HCT116 (cell line): ENCODE data around the gene KCNA2. TPM values are rescaled to one million over a fixed set of nuclear protein-coding genes. Genes with fewer than 3 reads are reported as not detected.

ENCODE experiments used
- ATAC-seq: fragments of 200-7000 bp; cut with Tn5 transposase; 2 replicates; pipeline ENCODE4 v1.9.1; 2020; ENCODE audit warnings: mild to moderate bottlenecking, moderate library complexity
- BruUV-seq: library from RNA; stranded (reverse); fragments of 400-500 nt; replicated peaks from 2 replicates; lab custom pipeline; 2021; lab: Mats Ljungman, UMichigan
- CTCF ChIA-PET: fragments of 300-600 bp; sonication (Branson Sonifier 250); formaldehyde crosslinking; loops from one replicate; lab custom pipeline; 2021; ENCODE audit warnings: antibody characterized with exemption; lab: Charles Lee
- POLR2A ChIA-PET: fragments of 300-600, 350-600 bp; sonication (Branson Sonifier 250); formaldehyde crosslinking; loops from one replicate; lab custom pipeline; 2021; ENCODE audit warnings: antibody characterized with exemption; lab: Charles Lee
- RAD21 ChIA-PET, 2 experiments: fragments of 300-600 bp; sonication (Branson Sonifier 250); formaldehyde crosslinking; loops; one replicate each; lab custom pipeline; 2023; ENCODE audit warnings: low total read pairs in 2 of 2; ENCODE audit not compliant: uncharacterized antibody in 2 of 2, unreplicated experiment in 2 of 2, low non-redundant PET in 1 of 2; lab: Charles Lee
- DNase-seq: peaks from one replicate; pipeline ENCODE4 v3.0.0-alpha.2; 2010; ENCODE audit warnings: low read depth, low spot score
- H2AFZ ChIP-seq: fragments of 200-600 bp; shearing (Covaris generic), sonication (generic); 2 replicates; pipeline ENCODE4 v1.6.1; 2017; ENCODE audit warnings: low read depth, mixed run types, mixed read lengths, antibody characterized with exemption, low read length; ENCODE audit not compliant: poor library complexity, severe bottlenecking
- H3K27ac ChIP-seq: 2 replicates; pipeline ENCODE4 v1.5.1; 2012; ENCODE audit warnings: low read depth, low read length
- H3K27me3 ChIP-seq: fragments of 200-600 bp; sonication (generic); 2 replicates; pipeline ENCODE4 v1.6.1; 2016; ENCODE audit warnings: mixed run types, low read length, mixed read lengths; ENCODE audit not compliant: insufficient read depth
- H3K36me3 ChIP-seq, 2 experiments: fragments of 200-500 bp in 1 of 2; fragments of 200-600 bp in 1 of 2; sonication (Bioruptor generic) in 1 of 2; sonication (generic) in 1 of 2; 2 replicates each; pipeline versions ENCODE4 v1.5.1 to v1.6.1; 2014 to 2016; ENCODE audit warnings: low read length in 2 of 2, inconsistent platforms in 1 of 2, mixed read lengths in 1 of 2, mixed run types in 1 of 2; ENCODE audit not compliant: insufficient read depth in 2 of 2, control insufficient read depth in 1 of 2
- H3K4me1 ChIP-seq, 2 experiments: fragments of 200-600 bp in 1 of 2; sonication (generic) in 1 of 2; 2 replicates each; pipeline versions ENCODE4 v1.5.1 to v1.6.1; 2012 to 2017; ENCODE audit warnings: low read length in 2 of 2, inconsistent platforms in 1 of 2, mild to moderate bottlenecking in 1 of 2, mixed read lengths in 1 of 2, mixed run types in 1 of 2, moderate library complexity in 1 of 2; ENCODE audit not compliant: insufficient read depth in 2 of 2, control insufficient read depth in 1 of 2
- H3K4me2 ChIP-seq: fragments of 200-600 bp; sonication (generic); 2 replicates; pipeline ENCODE4 v1.6.1; 2017; ENCODE audit warnings: mixed run types, low read length, mixed read lengths
- H3K4me3 ChIP-seq, 2 experiments: fragments of 200-600 bp in 1 of 2; sonication (generic) in 1 of 2; replicated peaks in 1 of 2; 2 replicates each; pipeline ENCODE4 v1.5.1; 2011 to 2016; ENCODE audit warnings: low read length in 2 of 2, control low read depth in 1 of 2, low read depth in 1 of 2, mild to moderate bottlenecking in 1 of 2, mixed read lengths in 1 of 2, mixed run types in 1 of 2
- H3K79me2 ChIP-seq: fragments of 200-600 bp; sonication (generic); 2 replicates; pipeline ENCODE4 v1.6.1; 2017; ENCODE audit warnings: mild to moderate bottlenecking, mixed run types, low read length, moderate library complexity, mixed read lengths; ENCODE audit not compliant: insufficient read depth
- H3K9ac ChIP-seq: fragments of 200-600 bp; sonication (generic); 2 replicates; pipeline ENCODE4 v1.6.1; 2016; ENCODE audit warnings: low read length, mixed read lengths
- H3K9me2 ChIP-seq: fragments of 200-600 bp; sonication (generic), shearing (Covaris generic); 2 replicates; pipeline ENCODE4 v1.6.1; 2017; ENCODE audit warnings: mixed run types, mild to moderate bottlenecking, moderate library complexity; ENCODE audit not compliant: insufficient read depth
- H3K9me3 ChIP-seq, 2 experiments: fragments of 200-500 bp in 1 of 2; fragments of 200-600 bp in 1 of 2; sonication (Bioruptor generic) in 1 of 2; sonication (generic) in 1 of 2; 2 replicates each; pipeline ENCODE4 v1.6.1; 2014 to 2017; ENCODE audit warnings: low read length in 2 of 2, mixed read lengths in 2 of 2, inconsistent platforms in 1 of 2, low read depth in 1 of 2, mild to moderate bottlenecking in 1 of 2, mixed run types in 1 of 2, moderate library complexity in 1 of 2; ENCODE audit not compliant: control insufficient read depth in 1 of 2, insufficient read depth in 1 of 2
- H4K20me1 ChIP-seq: fragments of 200-600 bp; sonication (generic), shearing (Covaris generic); 2 replicates; pipeline ENCODE4 v1.6.1; 2017; ENCODE audit warnings: mixed run types, mild to moderate bottlenecking, moderate library complexity; ENCODE audit not compliant: insufficient read depth
- CEBPB ChIP-seq: IDR thresholded peaks from 2 replicates; pipeline ENCODE4 v1.6.1; 2012; ENCODE audit warnings: low read depth
- CTCF ChIP-seq, 3 experiments: fragments of 200-600 bp in 1 of 3; sonication (generic) in 1 of 3; IDR thresholded peaks in 2 of 3; conservative IDR thresholded peaks in 1 of 3; 2 replicates each; pipeline ENCODE4 v1.5.1; 2012 to 2017; ENCODE audit warnings: low read depth in 2 of 3, low read length in 2 of 3, antibody characterized with exemption in 1 of 3, borderline replicate concordance in 1 of 3, control low read depth in 1 of 3, mild to moderate bottlenecking in 1 of 3, mixed read lengths in 1 of 3, mixed run types in 1 of 3, moderate library complexity in 1 of 3; ENCODE audit not compliant: insufficient read depth in 1 of 3
- EGR1 ChIP-seq: IDR thresholded peaks from 2 replicates; pipeline ENCODE4 v1.6.1; 2012; ENCODE audit warnings: low read depth
- JUND ChIP-seq: IDR thresholded peaks from 2 replicates; pipeline ENCODE4 v1.6.1; 2012
- POLR2A ChIP-seq: IDR thresholded peaks from 2 replicates; pipeline ENCODE4 v1.7.0; 2011; ENCODE audit warnings: borderline replicate concordance; ENCODE audit not compliant: insufficient read depth, insufficient read length; ENCODE audit errors: extremely low read depth
- POLR2AphosphoS5 ChIP-seq: IDR thresholded peaks from 2 replicates; pipeline ENCODE4 v1.6.1; 2011; ENCODE audit warnings: mild to moderate bottlenecking, low read depth, low read length, moderate library complexity
- SIN3A ChIP-seq: IDR thresholded peaks from 2 replicates; pipeline ENCODE4 v1.6.1; 2012; ENCODE audit warnings: low read depth
- YY1 ChIP-seq: IDR thresholded peaks from 2 replicates; pipeline ENCODE4 v1.6.1; 2011; ENCODE audit warnings: low read length, low read depth, moderate library complexity, mild to moderate bottlenecking; ENCODE audit not compliant: insufficient replicate concordance; ENCODE audit errors: extremely low read depth
- ZNF274 ChIP-seq: fragments of 200-500 bp; sonication (Bioruptor generic); IDR thresholded peaks from 2 replicates; pipeline ENCODE4 v1.6.1; 2014; ENCODE audit warnings: mild to moderate bottlenecking, low read depth, low read length, inconsistent platforms
- intact Hi-C: fragments of 100-400 bp; cut with micrococcal nuclease; formaldehyde crosslinking; loops from 2 replicates; pipeline ENCODE4 v1.10.0; 2022
- total RNA-seq: library from RNA; stranded (reverse); gene quantifications from one replicate; pipeline ENCODE4 v1.2.1, GENCODE V29; 2021; ENCODE audit not compliant: unreplicated experiment
- TF ChIP-seq, protein P1 (sequence below): IDR thresholded peaks from 2 replicates; pipeline ENCODE4 v1.6.1; 2012; ENCODE audit warnings: low read depth

KCNA2 gene
- total RNA-seq, 1 experiment from 2014 or later = not detected

GRCh38 chr1:110610084-110610483, 3.9 kb upstream of the KCNA2 start:
- Histone ChIP-seq H2AFZ (no peak overlapping the region), H3K27ac (no peak overlapping the region), H3K4me2 (no peak overlapping the region), H3K9me2 (no peaks in the 10 kb centered on the region), H3K4me1 (no peaks in the 10 kb centered on the region), H3K4me3 (no peak overlapping the region), H4K20me1 (no peaks in the 10 kb centered on the region), H3K9me3 (no peaks in the 10 kb centered on the region), H3K9ac (no peak overlapping the region), H3K27me3 (peaks cover 3% of the 10 kb centered on the region; the same call in 1 of the 2 replicates), H3K79me2 (no peaks in the 10 kb centered on the region), H3K36me3 (no peaks in the 10 kb centered on the region)
- DNase-seq (no peak), ATAC-seq (no peak)
- intact Hi-C loops = no loop called here
- TF ChIP-seq JUND (no peak), CEBPB (no peak), YY1 (no peak), POLR2AphosphoS5 (no peak), EGR1 (no peak), SIN3A (no peak), ZNF274 (no peak), CTCF (IDR thresholded peaks at IDR 0.05 in 2 of 3, conservative IDR thresholded peaks at IDR 0.05 in 1 of 3; ENCODE audit: borderline replicate concordance in 1 of 3, insufficient read depth in 1 of 3, low read depth in 2 of 3, low read length in 2 of 3) (no peak), POLR2A (no peak)
- TF ChIP-seq, protein P1, sequence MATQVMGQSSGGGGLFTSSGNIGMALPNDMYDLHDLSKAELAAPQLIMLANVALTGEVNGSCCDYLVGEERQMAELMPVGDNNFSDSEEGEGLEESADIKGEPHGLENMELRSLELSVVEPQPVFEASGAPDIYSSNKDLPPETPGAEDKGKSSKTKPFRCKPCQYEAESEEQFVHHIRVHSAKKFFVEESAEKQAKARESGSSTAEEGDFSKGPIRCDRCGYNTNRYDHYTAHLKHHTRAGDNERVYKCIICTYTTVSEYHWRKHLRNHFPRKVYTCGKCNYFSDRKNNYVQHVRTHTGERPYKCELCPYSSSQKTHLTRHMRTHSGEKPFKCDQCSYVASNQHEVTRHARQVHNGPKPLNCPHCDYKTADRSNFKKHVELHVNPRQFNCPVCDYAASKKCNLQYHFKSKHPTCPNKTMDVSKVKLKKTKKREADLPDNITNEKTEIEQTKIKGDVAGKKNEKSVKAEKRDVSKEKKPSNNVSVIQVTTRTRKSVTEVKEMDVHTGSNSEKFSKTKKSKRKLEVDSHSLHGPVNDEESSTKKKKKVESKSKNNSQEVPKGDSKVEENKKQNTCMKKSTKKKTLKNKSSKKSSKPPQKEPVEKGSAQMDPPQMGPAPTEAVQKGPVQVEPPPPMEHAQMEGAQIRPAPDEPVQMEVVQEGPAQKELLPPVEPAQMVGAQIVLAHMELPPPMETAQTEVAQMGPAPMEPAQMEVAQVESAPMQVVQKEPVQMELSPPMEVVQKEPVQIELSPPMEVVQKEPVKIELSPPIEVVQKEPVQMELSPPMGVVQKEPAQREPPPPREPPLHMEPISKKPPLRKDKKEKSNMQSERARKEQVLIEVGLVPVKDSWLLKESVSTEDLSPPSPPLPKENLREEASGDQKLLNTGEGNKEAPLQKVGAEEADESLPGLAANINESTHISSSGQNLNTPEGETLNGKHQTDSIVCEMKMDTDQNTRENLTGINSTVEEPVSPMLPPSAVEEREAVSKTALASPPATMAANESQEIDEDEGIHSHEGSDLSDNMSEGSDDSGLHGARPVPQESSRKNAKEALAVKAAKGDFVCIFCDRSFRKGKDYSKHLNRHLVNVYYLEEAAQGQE = no peak
- no TSS peak for BruUV-seq
- CTCF ChIA-PET = interaction anchor here (2.8 kb wide), 1 partner anchor 10 kb away, joined by 9 read pairs; no protein-coding TSS in a partner anchor
- POLR2A ChIA-PET = no interaction called here
- RAD21 ChIA-PET = no interaction called here
